OCI-LY1 (cell line): ENCODE measurements around the gene ROCK2.

Source experiments
- H2AFZ ChIP-seq: fragments of 200-600 bp; sonication (generic), shearing (Covaris generic); 2 replicates; pipeline ENCODE4 v1.6.0; 2014; ENCODE audit warnings: antibody characterized with exemption, mild to moderate bottlenecking, low read length
- H3F3A ChIP-seq: fragments of 200-600 bp; sonication (generic), shearing (Covaris generic); 2 replicates; pipeline ENCODE4 v1.6.0; 2014; ENCODE audit warnings: mild to moderate bottlenecking, antibody characterized with exemption, low read length, moderate library complexity; ENCODE audit not compliant: insufficient read depth
- H3K27ac ChIP-seq: fragments of 200-600 bp; sonication (generic); 2 replicates; pipeline ENCODE4 v1.5.1; 2014; ENCODE audit warnings: low read length, mixed run types, mild to moderate bottlenecking, low read depth; ENCODE audit not compliant: poor library complexity, severe bottlenecking
- H3K27me3 ChIP-seq: fragments of 200-600 bp; sonication (generic); 2 replicates; pipeline ENCODE4 v1.6.0; 2014; ENCODE audit warnings: antibody characterized with exemption, mild to moderate bottlenecking, low read length, moderate library complexity; ENCODE audit not compliant: insufficient read depth
- H3K36me3 ChIP-seq: fragments of 200-600 bp; sonication (generic); 2 replicates; pipeline ENCODE4 v1.6.1; 2014; ENCODE audit warnings: mild to moderate bottlenecking, antibody characterized with exemption, low read length, moderate library complexity, mixed read lengths; ENCODE audit not compliant: insufficient read depth
- H3K4me1 ChIP-seq: fragments of 200-600 bp; sonication (generic); 2 replicates; pipeline ENCODE4 v1.5.1; 2014; ENCODE audit warnings: mild to moderate bottlenecking, low read length, moderate library complexity; ENCODE audit not compliant: insufficient read depth, severe bottlenecking
- H3K4me2 ChIP-seq: fragments of 200-600 bp; sonication (generic), shearing (Covaris generic); 2 replicates; pipeline ENCODE4 v1.6.1; 2014; ENCODE audit warnings: low read length
- H3K4me3 ChIP-seq: fragments of 200-600 bp; sonication (generic); 2 replicates; pipeline ENCODE4 v1.5.1; 2014; ENCODE audit warnings: low read length, low read depth, mild to moderate bottlenecking, mixed read lengths; ENCODE audit not compliant: poor library complexity, severe bottlenecking
- H3K79me2 ChIP-seq: fragments of 200-600 bp; shearing (Covaris generic); 2 replicates; pipeline ENCODE4 v1.6.1; 2016; ENCODE audit warnings: mixed run types, low read length, mixed read lengths; ENCODE audit not compliant: insufficient read depth
- H3K9ac ChIP-seq: fragments of 200-600 bp; sonication (generic), shearing (Covaris generic); 2 replicates; pipeline ENCODE4 v1.6.1; 2014; ENCODE audit warnings: mild to moderate bottlenecking, low read length, mixed read lengths
- H3K9me2 ChIP-seq: fragments of 200-600 bp; sonication (generic), shearing (Covaris generic); 2 replicates; pipeline ENCODE4 v1.6.1; 2014; ENCODE audit warnings: low read depth, mild to moderate bottlenecking, low read length, mixed read lengths
- H3K9me3 ChIP-seq: fragments of 200-600 bp; shearing (Covaris generic); 2 replicates; pipeline ENCODE4 v1.6.1; 2014; ENCODE audit warnings: low read length, mixed read lengths
- H4K20me1 ChIP-seq: fragments of 200-600 bp; sonication (generic), shearing (Covaris generic); 2 replicates; pipeline ENCODE4 v1.6.0; 2016; ENCODE audit warnings: mild to moderate bottlenecking, low read length; ENCODE audit not compliant: insufficient read depth
- CTCF ChIP-seq: fragments of 200-600 bp; sonication (generic), shearing (Covaris generic); IDR thresholded peaks from 2 replicates; pipeline ENCODE4 v1.5.1; 2017; ENCODE audit warnings: mild to moderate bottlenecking, antibody characterized with exemption, low read length, moderate library complexity, mixed read lengths
- EZH2 ChIP-seq: fragments of 200-600 bp; sonication (generic), shearing (Covaris generic); IDR thresholded peaks from 2 replicates; pipeline ENCODE4 v1.8.0; 2017; ENCODE audit warnings: borderline replicate concordance, mixed run types, mild to moderate bottlenecking, antibody characterized with exemption, low read length, moderate library complexity, mixed read lengths

Gene ROCK2

GRCh38 chr2:11388262-11389051 is 44.0 kb upstream of the ROCK2 start:
- H2AFZ ChIP-seq = no peak overlapping the region
- H3K4me3 ChIP-seq = no peak overlapping the region
- H3K9ac ChIP-seq = no peak overlapping the region

GRCh38 chr2:11387843-11388242 is 43.4 kb upstream of the ROCK2 start:
- Histone ChIP-seq H3K9ac (no peak overlapping the region), H3K36me3 (no peaks in the 10 kb centered on the region), H3K4me2 (no peak overlapping the region), H4K20me1 (no peaks in the 10 kb centered on the region), H3K27me3 (no peaks in the 10 kb centered on the region), H3F3A (no peaks in the 10 kb centered on the region), H3K79me2 (no peaks in the 10 kb centered on the region), H3K4me3 (no peak overlapping the region), H3K4me1 (peaks cover 6% of the 10 kb centered on the region), H3K9me3 (no peaks in the 10 kb centered on the region), H3K9me2 (no peaks in the 10 kb centered on the region), H3K27ac (no peak overlapping the region), H2AFZ (no peak overlapping the region)
- TF ChIP-seq EZH2 = no peak
- no peak for TF ChIP-seq CTCF

More at GRCh38 chr2:11388262-11389051, 44.0 kb upstream of the ROCK2 start:
- Histone ChIP-seq H4K20me1 (no peaks in the 10 kb centered on the region), H3K27me3 (no peaks in the 10 kb centered on the region), H3K4me2 (no peak overlapping the region), H3F3A (no peaks in the 10 kb centered on the region), H3K9me3 (no peaks in the 10 kb centered on the region), H3K36me3 (no peaks in the 10 kb centered on the region), H3K9me2 (no peaks in the 10 kb centered on the region), H3K4me1 (peaks cover 6% of the 10 kb centered on the region), H3K27ac (no peak overlapping the region), H3K79me2 (no peaks in the 10 kb centered on the region)
- TF ChIP-seq CTCF = no peak
- no peak for TF ChIP-seq EZH2

GRCh38 chr2:11387100-11387390 is 42.6 kb upstream of the ROCK2 start:
- H3K9me3 ChIP-seq = no peaks in the 10 kb centered on the region
- H3K4me3 ChIP-seq = no peak overlapping the region
- no peak overlapping the region for H3K27ac ChIP-seq
- H4K20me1 ChIP-seq = no peaks in the 10 kb centered on the region
- H3K27me3 ChIP-seq = no peaks in the 10 kb centered on the region
- no peak overlapping the region for H3K4me2 ChIP-seq
- H3K79me2 ChIP-seq = no peaks in the 10 kb centered on the region
- no peaks in the 10 kb centered on the region for H3K36me3 ChIP-seq
- H3K9me2 ChIP-seq = no peaks in the 10 kb centered on the region
- TF ChIP-seq EZH2 = no peak
- no peak for TF ChIP-seq CTCF
- H3F3A ChIP-seq = no peaks in the 10 kb centered on the region
- H3K9ac ChIP-seq = no peak overlapping the region
- peaks cover 6% of the 10 kb centered on the region for H3K4me1 ChIP-seq
- H2AFZ ChIP-seq = no peak overlapping the region
